ENCODE results near the gene SRRM3. TPM values are rescaled to one million over a fixed set of nuclear protein-coding genes. Genes with fewer than 3 reads are reported as not detected.

Gene SRRM3
- polyA plus RNA-seq, 1 experiment: 0.80 TPM

GRCh38 chr7:76293407-76293901, 91.8 kb downstream of the SRRM3 start:
- TF ChIP-seq, protein P1, sequence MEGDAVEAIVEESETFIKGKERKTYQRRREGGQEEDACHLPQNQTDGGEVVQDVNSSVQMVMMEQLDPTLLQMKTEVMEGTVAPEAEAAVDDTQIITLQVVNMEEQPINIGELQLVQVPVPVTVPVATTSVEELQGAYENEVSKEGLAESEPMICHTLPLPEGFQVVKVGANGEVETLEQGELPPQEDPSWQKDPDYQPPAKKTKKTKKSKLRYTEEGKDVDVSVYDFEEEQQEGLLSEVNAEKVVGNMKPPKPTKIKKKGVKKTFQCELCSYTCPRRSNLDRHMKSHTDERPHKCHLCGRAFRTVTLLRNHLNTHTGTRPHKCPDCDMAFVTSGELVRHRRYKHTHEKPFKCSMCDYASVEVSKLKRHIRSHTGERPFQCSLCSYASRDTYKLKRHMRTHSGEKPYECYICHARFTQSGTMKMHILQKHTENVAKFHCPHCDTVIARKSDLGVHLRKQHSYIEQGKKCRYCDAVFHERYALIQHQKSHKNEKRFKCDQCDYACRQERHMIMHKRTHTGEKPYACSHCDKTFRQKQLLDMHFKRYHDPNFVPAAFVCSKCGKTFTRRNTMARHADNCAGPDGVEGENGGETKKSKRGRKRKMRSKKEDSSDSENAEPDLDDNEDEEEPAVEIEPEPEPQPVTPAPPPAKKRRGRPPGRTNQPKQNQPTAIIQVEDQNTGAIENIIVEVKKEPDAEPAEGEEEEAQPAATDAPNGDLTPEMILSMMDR (IDR thresholded peaks at IDR 0.05; ENCODE audit: insufficient read depth, low read depth, low read length): no peak
- Histone ChIP-seq H3K27me3 (ENCODE audit: control insufficient read depth, insufficient read depth, low read length) (no peaks in the 10 kb centered on the region), H3K36me3 (ENCODE audit: control insufficient read depth, insufficient read depth, low read length) (no peaks in the 10 kb centered on the region), H3K4me3 (ENCODE audit: low read depth, low read length) (no peak overlapping the region)
- ChIA-PET POLR2A (interaction anchor here (0.7 kb wide), 1 partner anchor 21 kb away, joined by 3 read pairs; no protein-coding TSS in a partner anchor), CTCF (interaction anchor here (1.0 to 6.0 kb wide), 3 partner anchors 10 to 22 kb away, joined by 4 to 136 read pairs (median 5); no protein-coding TSS in a partner anchor)
- no peak for DNase-seq (ENCODE audit: low read depth)

- Histone ChIP-seq H3K36me3 (ENCODE audit: control insufficient read depth, insufficient read depth, low read length) (no peaks in the 10 kb centered on the region), H3K27me3 (ENCODE audit: control insufficient read depth, insufficient read depth, low read length) (no peaks in the 10 kb centered on the region), H3K4me3 (ENCODE audit: low read depth, low read length) (peak overlapping the region; percentile 28)
- peak; percentile 71 for DNase-seq (ENCODE audit: low read depth)
- CTCF ChIA-PET: interaction anchor here (0.7 to 6.0 kb wide), 7 partner anchors 8 to 116 kb away, joined by 3 to 136 read pairs (median 5); partner anchors contain the start of gene HSPB1
- TF ChIP-seq, protein P1 (IDR thresholded peaks at IDR 0.05; ENCODE audit: insufficient read depth, low read depth, low read length): no peak
- POLR2A ChIA-PET: interaction anchor here (1.3 kb wide), 1 partner anchor 12 kb away, joined by 7 read pairs; no protein-coding TSS in a partner anchor
These were observed 92.8 kb downstream of the SRRM3 start for GRCh38 chr7:76294344-76295024.

GRCh38 chr7:76296743-76297740, 95.3 kb downstream of the SRRM3 start:
- CTCF ChIA-PET: interaction anchor here (1.2 to 2.4 kb wide), 3 partner anchors 10 to 119 kb away, joined by 3 to 15 read pairs (median 11); no protein-coding TSS in a partner anchor
- no peaks in the 10 kb centered on the region for H3K27me3 ChIP-seq (ENCODE audit: control insufficient read depth, insufficient read depth, low read length)
- H3K4me3 ChIP-seq (ENCODE audit: low read depth, low read length): no peak overlapping the region
- TF ChIP-seq, protein P1 (IDR thresholded peaks at IDR 0.05; ENCODE audit: insufficient read depth, low read depth, low read length): peak; percentile 24; the same call in 1 of the 2 replicates
- H3K36me3 ChIP-seq (ENCODE audit: control insufficient read depth, insufficient read depth, low read length): no peaks in the 10 kb centered on the region
- POLR2A ChIA-PET: interaction anchor here (1.2 kb wide), 1 partner anchor 9 kb away, joined by 10 read pairs; no protein-coding TSS in a partner anchor
- DNase-seq (ENCODE audit: low read depth): peak; percentile 74

DNA sequence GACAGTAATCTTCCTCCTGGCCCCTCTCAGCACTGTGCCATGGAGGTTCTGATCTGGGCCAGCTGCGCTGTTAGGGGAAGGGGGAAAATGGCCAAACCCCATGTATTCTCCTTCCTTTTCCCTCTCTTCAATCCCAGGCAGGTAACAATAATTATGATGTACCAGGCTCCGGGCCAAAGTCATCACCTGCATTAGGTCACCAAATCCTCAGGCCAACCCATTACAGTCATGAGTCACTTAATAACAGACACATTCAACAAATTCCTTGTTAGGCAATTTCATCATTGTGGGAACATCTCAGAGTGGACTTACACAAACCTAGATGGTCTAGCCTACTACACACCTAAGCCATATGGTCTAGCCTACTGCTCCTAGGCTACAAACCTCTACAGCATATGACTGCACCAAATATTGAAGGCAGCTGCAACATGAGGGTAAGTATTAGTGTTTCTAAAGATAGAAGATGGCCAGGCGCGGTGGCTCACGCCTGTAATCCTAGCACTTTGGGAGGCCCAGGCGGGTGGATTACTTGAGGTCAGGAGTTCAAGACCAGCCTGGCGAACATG, 98.6 kb downstream of the SRRM3 start:
- ChIA-PET POLR2A (no interaction called here), CTCF (interaction anchor here (0.6 to 1.2 kb wide), 2 partner anchors 14 to 121 kb away, joined by 3 to 4 read pairs; no protein-coding TSS in a partner anchor)
- DNase-seq (ENCODE audit: low read depth): no peak
- no peak overlapping the region for H3K4me3 ChIP-seq (ENCODE audit: low read depth, low read length)
- no peaks in the 10 kb centered on the region for H3K27me3 ChIP-seq (ENCODE audit: control insufficient read depth, insufficient read depth, low read length)
- peaks cover 9% of the 10 kb centered on the region for H3K36me3 ChIP-seq (ENCODE audit: control insufficient read depth, insufficient read depth, low read length)
- TF ChIP-seq, protein P1 (IDR thresholded peaks at IDR 0.05; ENCODE audit: insufficient read depth, low read depth, low read length): no peak

Measured in BJ (cell line).